ENCODE measurements around the gene TTN.

- TF ChIP-seq FOXA1 (IDR thresholded peaks at IDR 0.05) (no peak), CTCF (IDR thresholded peaks at IDR 0.05; ENCODE audit: low read depth, low read length, missing input control) (no peak)
Measured at GRCh38 chr2:178644919-178645318, 162.3 kb downstream of the TTN start.

Measured in liver (tissue), 2 donors.